IMR-90 (cell line): ENCODE results near the gene DNAAF3. TPM values are rescaled to one million over a fixed set of nuclear protein-coding genes. Genes with fewer than 3 reads are reported as not detected.
A peak's percentile ranks its signal among the peaks of the same experiment; 100 is the strongest.

Experiments
- ATAC-seq: fragments of 200-7000 bp; cut with Tn5 transposase; 2 replicates; pipeline ENCODE4 v1.9.1; 2020; ENCODE audit warnings: low read depth, mild to moderate bottlenecking, moderate library complexity
- BruUV-seq: library from RNA; stranded (reverse); fragments of 400-500 nt; replicated peaks from 2 replicates; lab custom pipeline; 2021; lab: Mats Ljungman, UMichigan
- CTCF ChIA-PET: fragments of 300-600 bp; formaldehyde crosslinking; extraction: SDS; loops from one replicate; lab custom pipeline; 2021; ENCODE audit warnings: antibody characterized with exemption; lab: Yijun Ruan, JAX
- POLR2A ChIA-PET: fragments of 300-600 bp; sonication (Branson Sonifier 250); formaldehyde crosslinking; loops from one replicate; lab custom pipeline; 2022; ENCODE audit warnings: antibody characterized with exemption; ENCODE audit not compliant: unreplicated experiment; lab: Charles Lee
- DNase-seq: peaks from one replicate; pipeline ENCODE4 v3.0.0; 2013
- H2AFZ ChIP-seq: replicated peaks from 2 replicates; pipeline ENCODE3; 2013; ENCODE audit warnings: low read length, mild to moderate bottlenecking; ENCODE audit not compliant: poor library complexity
- H2AK5ac ChIP-seq: 2 replicates; pipeline ENCODE4 v1.6.1; 2013; ENCODE audit warnings: low read depth, low read length, inconsistent platforms
- H2AK9ac ChIP-seq: replicated peaks from 2 replicates; pipeline ENCODE3; 2013; ENCODE audit warnings: mild to moderate bottlenecking, low read depth, low read length, moderate library complexity; ENCODE audit not compliant: poor library complexity
- H2BK120ac ChIP-seq: 2 replicates; pipeline ENCODE4 v1.6.1; 2013; ENCODE audit warnings: low read depth, low read length, inconsistent platforms
- H2BK15ac ChIP-seq: 3 replicates; pipeline ENCODE4 v1.6.1; 2013; ENCODE audit warnings: low read depth, low read length, inconsistent platforms
- H2BK20ac ChIP-seq: 2 replicates; pipeline ENCODE4 v1.6.1; 2013; ENCODE audit warnings: low read depth, mild to moderate bottlenecking, inconsistent platforms, low read length, moderate library complexity
- H2BK5ac ChIP-seq: 2 replicates; pipeline ENCODE4 v1.6.1; 2013; ENCODE audit warnings: mild to moderate bottlenecking, low read depth, low read length, inconsistent platforms; ENCODE audit not compliant: poor library complexity, severe bottlenecking
- H3K14ac ChIP-seq: replicated peaks from 2 replicates; pipeline ENCODE4 v1.6.1; 2013; ENCODE audit warnings: low read depth, low read length, inconsistent platforms
- H3K18ac ChIP-seq: 2 replicates; pipeline ENCODE4 v1.6.1; 2013; ENCODE audit warnings: low read depth, low read length, control low read depth
- H3K23ac ChIP-seq: 2 replicates; pipeline ENCODE4 v1.6.1; 2013; ENCODE audit warnings: low read depth, low read length, inconsistent platforms
- H3K27ac ChIP-seq: 2 replicates; pipeline ENCODE4 v1.5.1; 2013; ENCODE audit warnings: mild to moderate bottlenecking, control low read depth, low read length; ENCODE audit not compliant: insufficient read depth
- H3K27me3 ChIP-seq: 2 replicates; pipeline ENCODE4 v1.6.1; 2013; ENCODE audit warnings: low read length; ENCODE audit not compliant: control insufficient read depth, insufficient read depth
- H3K36me3 ChIP-seq: 2 replicates; pipeline ENCODE4 v1.6.1; 2013; ENCODE audit warnings: low read length, mixed read lengths; ENCODE audit not compliant: control insufficient read depth, insufficient read depth
- H3K4ac ChIP-seq: 2 replicates; pipeline ENCODE4 v1.6.1; 2013; ENCODE audit warnings: low read depth, low read length, inconsistent platforms
- H3K4me1 ChIP-seq: 2 replicates; pipeline ENCODE4 v1.6.1; 2013; ENCODE audit warnings: low read length, mixed read lengths; ENCODE audit not compliant: control insufficient read depth, insufficient read depth
- H3K4me2 ChIP-seq: 2 replicates; pipeline ENCODE4 v1.6.1; 2013; ENCODE audit warnings: low read depth, mild to moderate bottlenecking, control low read depth, low read length, moderate library complexity
- H3K4me3 ChIP-seq: 2 replicates; pipeline ENCODE4 v1.5.1; 2013; ENCODE audit warnings: low read depth, mild to moderate bottlenecking, control low read depth, low read length, moderate library complexity; ENCODE audit not compliant: insufficient read depth
- H3K56ac ChIP-seq: 2 replicates; pipeline ENCODE4 v1.6.1; 2013; ENCODE audit warnings: low read length, inconsistent platforms; ENCODE audit not compliant: insufficient read depth; ENCODE audit errors: extremely low read depth
- H3K79me1 ChIP-seq, 2 experiments: 2 replicates each; pipeline ENCODE4 v1.6.1; 2013; ENCODE audit warnings: low read length in 2 of 2, inconsistent platforms in 1 of 2, low read depth in 1 of 2
- H3K9ac ChIP-seq: 2 replicates; pipeline ENCODE4 v1.6.1; 2013; ENCODE audit warnings: low read depth, low read length, control low read depth
- H3K9me1 ChIP-seq: 2 replicates; pipeline ENCODE4 v1.6.1; 2013; ENCODE audit warnings: low read length, inconsistent platforms; ENCODE audit not compliant: insufficient read depth
- H3K9me3 ChIP-seq: 2 replicates; pipeline ENCODE4 v1.6.1; 2013; ENCODE audit warnings: low read length; ENCODE audit not compliant: control insufficient read depth, insufficient read depth
- H4K20me1 ChIP-seq: 2 replicates; pipeline ENCODE4 v1.6.1; 2013; ENCODE audit warnings: low read length, inconsistent platforms; ENCODE audit not compliant: insufficient read depth
- H4K5ac ChIP-seq: 2 replicates; pipeline ENCODE4 v1.6.1; 2013; ENCODE audit warnings: mild to moderate bottlenecking, low read depth, low read length, control low read depth
- H4K8ac ChIP-seq, 2 experiments: 2 replicates each; pipeline ENCODE4 v1.6.1; 2013; ENCODE audit warnings: low read depth in 2 of 2, low read length in 2 of 2, control low read depth in 1 of 2, inconsistent platforms in 1 of 2
- H4K91ac ChIP-seq: 2 replicates; pipeline ENCODE4 v1.6.1; 2013; ENCODE audit warnings: low read depth, low read length, inconsistent platforms; ENCODE audit not compliant: insufficient read depth
- CEBPB ChIP-seq: IDR thresholded peaks from 2 replicates; pipeline ENCODE4 v1.6.1; 2012; ENCODE audit warnings: low read depth, low read length, improper control_type of control experiment
- CTCF ChIP-seq: conservative IDR thresholded peaks from 2 replicates; pipeline ENCODE4 v1.5.1; 2012; ENCODE audit warnings: mild to moderate bottlenecking, low read depth, low read length, improper control_type of control experiment
- NFE2L2 ChIP-seq: fragments of 150-350 bp; IDR thresholded peaks from 2 replicates; pipeline ENCODE4 v1.6.1; 2016; ENCODE audit warnings: low read depth, mild to moderate bottlenecking, low read length
- POLR2A ChIP-seq: IDR thresholded peaks from 2 replicates; pipeline ENCODE4 v1.6.1; 2012; ENCODE audit warnings: mild to moderate bottlenecking, low read depth, low read length
- RCOR1 ChIP-seq: IDR thresholded peaks from 2 replicates; pipeline ENCODE4 v1.6.1; 2012; ENCODE audit warnings: mild to moderate bottlenecking, low read length, improper control_type of control experiment; ENCODE audit not compliant: insufficient replicate concordance
- SMC3 ChIP-seq: fragments of 150-350 bp; IDR thresholded peaks from 2 replicates; pipeline ENCODE4 v1.6.1; 2016; ENCODE audit warnings: low read depth, mild to moderate bottlenecking, antibody characterized with exemption, low read length, moderate library complexity
- USF2 ChIP-seq: fragments of 150-350 bp; IDR thresholded peaks from 2 replicates; pipeline ENCODE4 v1.6.1; 2017; ENCODE audit warnings: mild to moderate bottlenecking, antibody characterized with exemption, low read length, low read depth
- WGBS, 2 experiments: methylation state at CpG; one replicate each; pipeline versions ENCODE4 v1.1.5 to v1.1.7; 2013; ENCODE audit warnings: missing lambda C conversion rate in 2 of 2; ENCODE audit not compliant: insufficient read length in 1 of 2; ENCODE audit errors: extremely low coverage in 2 of 2; 5-methylcytosine and 5-hydroxymethylcytosine counted together
- dilution Hi-C: fragments of 300-500 bp; cut with HindIII; formaldehyde crosslinking; loops from one replicate; pipeline ENCODE4 v1.14.3; 2018; ENCODE audit warnings: low sequenced_read_pairs; ENCODE audit not compliant: unreplicated experiment
- in situ Hi-C: fragments of 300-500 bp; cut with MboI; formaldehyde crosslinking; loops from 3 replicates; pipeline ENCODE4 v1.14.3; 2019; ENCODE audit warnings: low sequenced_read_pairs, inconsistent platforms, mixed read lengths
- intact Hi-C: fragments of 100-400 bp; cut with micrococcal nuclease; formaldehyde crosslinking; loops from 2 replicates; pipeline ENCODE4 v1.10.0; 2022
- polyA plus RNA-seq, 3 experiments: library from polyadenylated mRNA; depleted of rRNA; stranded (reverse); fragments of >200 nt; gene quantifications; 2 replicates each; pipeline ENCODE4 v1.2.3, GENCODE V29; 2012; ENCODE audit warnings: low replicate concordance in 1 of 3
- total RNA-seq: library from RNA; depleted of rRNA; stranded (reverse); fragments of >200 nt; gene quantifications from 2 replicates; pipeline ENCODE4 v1.2.3, GENCODE V29; 2012

Gene DNAAF3
- total and polyA plus RNA-seq, 2 of the 4 experiments (the other 2 are of a cell fraction), result 0.34 TPM; not detected in 1

GRCh38 chr19:55133639-55134444 lies 32.6 kb downstream of the DNAAF3 start:
- Histone ChIP-seq H3K9ac (no peak overlapping the region), H2AFZ (peak overlapping the region; percentile 68), H4K20me1 (no peaks in the 10 kb centered on the region), H3K18ac (no peak overlapping the region), H3K23ac (no peak overlapping the region; the same call in 1 of the 2 replicates), H3K4me1 (no peaks in the 10 kb centered on the region), H4K8ac (no peak overlapping the region), H2BK120ac (no peak overlapping the region), H2BK20ac (no peak overlapping the region), H3K4ac (no peak overlapping the region), H3K79me1 (no peaks in the 10 kb centered on the region), H2AK5ac (no peak overlapping the region; the same call in 1 of the 2 replicates), H3K27me3 (peaks cover 32% of the 10 kb centered on the region), H3K14ac (no peak overlapping the region), H2BK5ac (no peak overlapping the region), H2AK9ac (peak overlapping the region; percentile 13), H3K56ac (no peak overlapping the region), H3K9me3 (no peaks in the 10 kb centered on the region), H4K5ac (no peak overlapping the region), H2BK15ac (no peak overlapping the region), H3K36me3 (no peaks in the 10 kb centered on the region), H3K27ac (no peak overlapping the region), H3K4me3 (no peak overlapping the region), H4K91ac (no peak overlapping the region), H3K4me2 (no peak overlapping the region), H3K9me1 (no peaks in the 10 kb centered on the region)
- TF ChIP-seq POLR2A (no peak), RCOR1 (no peak), CTCF (no peak), NFE2L2 (no peak), CEBPB (no peak), USF2 (no peak), SMC3 (no peak)
- WGBS, 2 experiments, result 8% methylated on average over 6 of the region's 25 CpGs; no CpG with 5 or more reads in 1 of the 2 experiments
- BruUV-seq, result no TSS peak
- ATAC-seq, result no peak
- in situ Hi-C loops (no loop called here), dilution Hi-C loops (no loop called here), intact Hi-C loops (no loop called here)
- DNase-seq, result no peak
- ChIA-PET CTCF (no interaction called here), POLR2A (no interaction called here)
